ENCODE measurements around the gene CWC27.

Gene CWC27

GRCh38 chr5:65035211-65036206, 266.8 kb downstream of the CWC27 start:
- DNase-seq (ENCODE audit: low read depth), result peak; percentile 89
- H3K4me3 ChIP-seq (ENCODE audit: low read depth, low read length), result peak overlapping the region; percentile 75
- no peak for TF ChIP-seq CTCF (conservative IDR thresholded peaks at IDR 0.05; ENCODE audit: low read depth, low read length)

GRCh38 chr5:65037831-65038815, 269.4 kb downstream of the CWC27 start:
- no peak overlapping the region for H3K4me3 ChIP-seq (ENCODE audit: low read depth, low read length)
- peak; percentile 24 for DNase-seq (ENCODE audit: low read depth)
- TF ChIP-seq CTCF (conservative IDR thresholded peaks at IDR 0.05; ENCODE audit: low read depth, low read length), result peak; percentile 61

DNA sequence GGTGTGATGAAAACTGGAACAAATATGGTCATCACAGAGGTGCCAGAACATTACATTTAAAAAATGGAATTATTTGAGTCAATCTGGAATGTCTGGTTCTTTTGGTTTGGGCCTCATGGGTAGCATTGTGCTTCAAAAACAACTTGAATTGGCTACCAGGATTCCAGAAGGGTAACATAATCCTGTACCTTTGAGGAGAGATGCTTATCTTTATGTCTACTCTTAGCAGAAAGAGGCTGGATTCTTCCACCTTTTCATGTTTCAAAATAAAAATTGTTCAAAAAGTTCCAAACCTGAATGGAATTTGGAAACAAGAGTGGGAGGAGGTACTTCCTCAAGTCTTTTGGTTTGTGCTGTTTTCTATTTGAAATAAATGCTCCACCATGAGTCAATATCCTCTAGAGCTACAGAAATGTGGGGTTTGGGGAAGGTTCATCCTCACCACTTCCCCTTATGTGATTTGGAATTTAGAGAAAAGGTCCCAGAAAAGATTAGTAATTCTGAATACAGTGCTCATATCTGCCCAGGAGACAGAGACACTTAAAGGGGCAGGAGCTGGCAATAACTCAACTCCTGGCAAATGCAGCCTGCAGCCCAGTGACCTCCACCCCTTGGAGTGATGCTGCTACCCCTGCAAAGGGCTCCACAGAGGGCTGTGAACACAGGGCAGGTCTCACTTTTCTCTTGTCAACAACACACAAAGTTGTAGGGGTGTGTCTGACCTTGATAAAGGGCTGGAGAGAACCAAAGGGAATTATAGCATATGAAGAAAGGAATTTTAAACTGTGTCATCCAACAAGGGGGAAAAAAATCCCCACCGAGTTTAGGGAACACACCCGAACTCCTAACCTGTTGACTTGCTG, 272.8 kb downstream of the CWC27 start:
- DNase-seq (ENCODE audit: low read depth), result peak; percentile 15

DNA sequence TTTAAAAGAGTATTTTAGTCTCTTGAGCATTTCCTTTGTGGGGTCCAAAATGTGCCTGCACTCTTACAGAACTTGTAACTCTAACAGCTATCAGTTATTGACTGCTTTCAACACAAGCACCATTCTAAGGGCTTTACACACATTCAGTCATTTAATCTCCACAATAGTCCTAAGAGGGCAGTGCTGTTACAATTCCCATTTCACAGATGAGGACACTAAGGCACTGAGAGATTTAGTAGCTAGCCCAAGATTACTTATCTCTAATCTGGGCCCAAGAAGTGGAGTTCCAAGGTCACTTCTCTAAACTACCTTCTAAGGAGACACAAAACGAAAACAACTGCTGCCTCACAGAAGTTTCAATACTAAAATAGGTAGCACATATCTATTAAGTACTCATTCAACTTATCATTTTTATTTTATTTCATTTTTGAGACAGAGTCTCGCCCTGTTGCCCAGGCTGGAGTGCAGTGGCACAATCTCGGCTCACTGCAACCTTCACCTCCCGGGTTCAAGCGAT, 275.2 kb downstream of the CWC27 start:
- DNase-seq (ENCODE audit: low read depth), result no peak
- no peak for TF ChIP-seq CTCF (conservative IDR thresholded peaks at IDR 0.05; ENCODE audit: low read depth, low read length)
- no peak overlapping the region for H3K4me3 ChIP-seq (ENCODE audit: low read depth, low read length)

More for the DNA sequence above, 272.8 kb downstream of the CWC27 start:
- H3K4me3 ChIP-seq (ENCODE audit: low read depth, low read length), result no peak overlapping the region
- TF ChIP-seq CTCF (conservative IDR thresholded peaks at IDR 0.05; ENCODE audit: low read depth, low read length), result no peak

DNA sequence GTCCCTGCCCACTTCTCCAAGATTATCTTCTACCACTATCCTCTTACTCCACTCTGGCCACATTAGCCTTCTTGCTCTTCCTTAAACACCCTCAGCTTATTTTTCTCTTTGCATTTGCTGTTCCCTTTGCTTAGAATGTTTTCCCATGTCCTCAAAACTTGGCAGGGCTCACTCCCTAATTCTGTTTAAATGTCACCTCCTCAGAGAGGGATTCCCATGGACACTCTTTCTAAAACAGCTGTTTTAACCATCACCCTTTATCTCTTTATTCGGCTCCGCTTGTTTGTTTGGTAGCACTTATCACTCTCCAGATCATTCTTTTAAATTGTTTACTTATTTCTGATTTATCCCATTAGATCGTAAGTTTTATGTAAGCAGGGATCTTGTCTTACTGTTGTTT, 278.5 kb downstream of the CWC27 start:
- no peak for DNase-seq (ENCODE audit: low read depth)
- TF ChIP-seq CTCF (conservative IDR thresholded peaks at IDR 0.05; ENCODE audit: low read depth, low read length), result no peak

More for the DNA sequence above, 278.5 kb downstream of the CWC27 start:
- H3K4me3 ChIP-seq (ENCODE audit: low read depth, low read length), result no peak overlapping the region
